CD4-positive, alpha-beta T cell treated with Interleukin-4 for 1 hour (primary cell): Measurements from ENCODE around the gene MFSD1.

Experiments used
- DNase-seq, 2 donors: peaks; one replicate each; pipeline ENCODE4 v3.0.0-alpha.2; 2020 to 2022

Gene MFSD1, protein sequence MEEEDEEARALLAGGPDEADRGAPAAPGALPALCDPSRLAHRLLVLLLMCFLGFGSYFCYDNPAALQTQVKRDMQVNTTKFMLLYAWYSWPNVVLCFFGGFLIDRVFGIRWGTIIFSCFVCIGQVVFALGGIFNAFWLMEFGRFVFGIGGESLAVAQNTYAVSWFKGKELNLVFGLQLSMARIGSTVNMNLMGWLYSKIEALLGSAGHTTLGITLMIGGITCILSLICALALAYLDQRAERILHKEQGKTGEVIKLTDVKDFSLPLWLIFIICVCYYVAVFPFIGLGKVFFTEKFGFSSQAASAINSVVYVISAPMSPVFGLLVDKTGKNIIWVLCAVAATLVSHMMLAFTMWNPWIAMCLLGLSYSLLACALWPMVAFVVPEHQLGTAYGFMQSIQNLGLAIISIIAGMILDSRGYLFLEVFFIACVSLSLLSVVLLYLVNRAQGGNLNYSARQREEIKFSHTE

GRCh38 chr3:158801696-158802408 lies at the start of gene MFSD1:
Gene MFSD1, plus strand, starts transcription at chr3:158802054. Its CDS starts 99 bp downstream, at chr3:158802153.
- DNase-seq: peak; percentile 89 to 90

- DNase-seq: no peak
These were observed 48.0 kb upstream of the MFSD1 start for GRCh38 chr3:158753854-158754253.

- DNase-seq: no peak
These were observed 46.4 kb upstream of the MFSD1 start for GRCh38 chr3:158755421-158755820.

DNA sequence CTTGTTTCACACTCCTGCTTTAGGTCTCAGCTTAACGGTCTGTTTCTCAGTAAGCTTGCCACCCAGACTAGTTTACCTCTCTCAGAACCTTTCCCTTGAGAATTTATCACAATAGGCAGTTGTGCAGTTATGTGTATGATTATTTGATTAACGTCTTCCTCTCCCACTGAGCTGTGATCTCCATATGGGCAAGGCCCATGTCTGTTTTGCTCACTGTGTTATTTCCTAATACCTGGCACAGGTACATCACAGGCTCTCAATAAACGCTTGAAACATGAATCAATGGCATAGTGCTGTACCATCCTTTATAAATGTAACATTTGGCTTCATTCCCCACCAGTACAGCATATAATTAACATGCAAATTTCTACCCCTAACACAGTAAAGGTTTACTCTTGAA lies 40.5 kb upstream of the MFSD1 start:
- no peak for DNase-seq

GRCh38 chr3:158762701-158763100 lies 39.2 kb upstream of the MFSD1 start:
- DNase-seq: no peak

DNA sequence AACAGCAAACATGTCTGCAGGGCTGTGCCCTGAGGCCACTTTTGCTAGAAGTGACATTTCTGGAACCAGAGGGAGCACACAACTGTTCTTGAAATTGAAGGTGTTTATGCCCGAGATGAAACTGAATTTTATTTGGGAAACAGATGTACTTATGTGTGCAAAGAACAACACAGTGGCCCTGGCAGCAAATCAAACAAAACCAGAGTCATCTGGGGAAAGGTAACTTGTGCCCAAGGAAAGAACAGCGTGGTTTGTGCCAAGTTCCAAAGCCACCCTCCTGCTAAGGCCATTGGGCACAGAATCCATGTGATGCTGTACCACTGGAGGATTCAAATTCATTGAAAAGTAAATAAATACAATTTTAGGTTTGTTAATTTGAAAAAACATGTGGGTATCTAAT lies 38.4 kb upstream of the MFSD1 start:
- DNase-seq: no peak

- no peak for DNase-seq
These were observed 36.2 kb upstream of the MFSD1 start for GRCh38 chr3:158765518-158766205.

DNA sequence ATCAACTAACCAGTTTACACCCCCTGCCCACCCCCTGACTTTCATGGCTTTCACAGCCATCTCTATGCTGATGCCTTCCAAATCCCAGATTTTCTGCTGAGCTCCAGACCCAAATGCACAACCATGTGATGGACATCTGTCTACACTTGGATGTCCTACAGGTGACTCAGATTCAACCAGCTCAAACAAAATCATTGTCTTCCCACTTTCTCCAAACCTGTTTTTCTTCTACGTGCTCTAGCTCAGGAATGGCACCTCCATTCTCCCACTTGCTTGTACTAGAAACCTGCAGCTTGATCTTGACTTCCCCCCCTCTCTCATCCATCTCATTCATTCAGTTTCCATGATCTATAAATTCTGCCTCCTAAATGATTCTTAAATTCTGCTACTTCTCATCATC lies 35.5 kb upstream of the MFSD1 start:
- DNase-seq: no peak

DNA sequence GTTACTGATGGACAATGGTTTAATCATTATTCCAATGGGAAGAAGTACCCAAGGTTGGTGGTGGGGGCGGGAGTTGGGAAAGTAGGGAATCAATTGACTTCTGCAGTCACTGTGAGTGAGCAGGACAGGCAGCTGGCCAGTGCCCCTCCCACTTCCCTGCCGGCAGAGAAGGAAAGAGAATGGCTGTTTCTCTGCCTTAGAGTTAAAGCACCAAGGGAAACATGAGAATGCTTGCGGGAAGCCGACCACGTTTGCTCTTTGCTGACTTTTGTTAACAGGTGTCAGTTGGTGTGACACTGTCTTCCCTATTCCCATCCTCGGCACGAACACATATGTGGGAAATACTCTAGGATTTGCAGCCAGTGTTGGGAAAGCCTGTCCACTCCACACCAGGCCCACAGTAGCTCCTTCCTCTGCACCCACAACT lies 33.5 kb upstream of the MFSD1 start:
- DNase-seq: no peak

- no peak for DNase-seq
These were observed 32.8 kb upstream of the MFSD1 start for GRCh38 chr3:158768881-158769543.

GRCh38 chr3:158769549-158769948 lies 32.3 kb upstream of the MFSD1 start:
- no peak for DNase-seq

GRCh38 chr3:158769952-158770740 lies 31.7 kb upstream of the MFSD1 start:
- DNase-seq: no peak

DNA sequence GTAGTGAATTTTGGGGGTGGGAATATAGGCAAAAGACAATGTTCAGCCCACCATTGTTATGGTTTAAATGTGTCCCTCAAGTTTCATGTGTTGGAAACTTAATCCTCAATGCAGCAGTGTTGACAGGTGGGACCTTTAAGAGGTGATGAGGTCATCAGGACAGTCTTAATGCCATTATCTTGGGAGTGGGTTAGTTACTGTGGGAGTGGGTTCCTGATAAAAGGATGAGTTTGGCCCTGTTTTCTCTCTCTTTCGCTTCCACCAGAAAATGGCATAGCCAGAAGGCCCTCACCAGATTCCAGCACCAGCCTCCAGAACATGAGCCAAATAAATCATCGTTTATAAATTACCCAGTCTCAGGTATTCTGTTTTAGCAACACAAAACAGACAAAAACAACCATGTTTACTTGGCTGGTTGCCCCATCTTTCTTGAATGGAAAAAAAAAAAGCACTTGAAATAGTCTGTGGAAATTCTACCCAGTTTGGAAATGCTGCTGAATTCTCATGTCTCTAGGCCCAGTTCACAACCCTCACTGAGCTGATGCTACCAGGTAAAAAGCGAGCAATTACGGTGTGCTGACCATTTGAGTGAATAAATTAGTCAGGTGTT lies 31.0 kb upstream of the MFSD1 start:
- DNase-seq: no peak

GRCh38 chr3:158771577-158771976 lies 30.3 kb upstream of the MFSD1 start:
- no peak for DNase-seq

- DNase-seq: no peak
These were observed 29.9 kb upstream of the MFSD1 start for GRCh38 chr3:158771982-158772381.

- no peak for DNase-seq
These were observed 28.7 kb upstream of the MFSD1 start for GRCh38 chr3:158773166-158773565.

GRCh38 chr3:158773845-158774830 lies 27.7 kb upstream of the MFSD1 start:
- DNase-seq: no peak

- no peak for DNase-seq
These were observed 26.9 kb upstream of the MFSD1 start for GRCh38 chr3:158774965-158775364.

- DNase-seq: no peak
These were observed 26.1 kb upstream of the MFSD1 start for GRCh38 chr3:158775426-158776410.
